GM19468 (cell line): ENCODE data around the gene NUP62CL.

ENCODE experiments used
- ATAC-seq: cut with Tn5 transposase; IDR thresholded peaks from one replicate; pipeline ENCODE4 v1.9.1; 2021; ENCODE audit warnings: mild to moderate bottlenecking, moderate library complexity, moderate number of reproducible peaks; ENCODE audit not compliant: unreplicated experiment; ENCODE audit errors: extremely low read depth

NUP62CL gene

DNA sequence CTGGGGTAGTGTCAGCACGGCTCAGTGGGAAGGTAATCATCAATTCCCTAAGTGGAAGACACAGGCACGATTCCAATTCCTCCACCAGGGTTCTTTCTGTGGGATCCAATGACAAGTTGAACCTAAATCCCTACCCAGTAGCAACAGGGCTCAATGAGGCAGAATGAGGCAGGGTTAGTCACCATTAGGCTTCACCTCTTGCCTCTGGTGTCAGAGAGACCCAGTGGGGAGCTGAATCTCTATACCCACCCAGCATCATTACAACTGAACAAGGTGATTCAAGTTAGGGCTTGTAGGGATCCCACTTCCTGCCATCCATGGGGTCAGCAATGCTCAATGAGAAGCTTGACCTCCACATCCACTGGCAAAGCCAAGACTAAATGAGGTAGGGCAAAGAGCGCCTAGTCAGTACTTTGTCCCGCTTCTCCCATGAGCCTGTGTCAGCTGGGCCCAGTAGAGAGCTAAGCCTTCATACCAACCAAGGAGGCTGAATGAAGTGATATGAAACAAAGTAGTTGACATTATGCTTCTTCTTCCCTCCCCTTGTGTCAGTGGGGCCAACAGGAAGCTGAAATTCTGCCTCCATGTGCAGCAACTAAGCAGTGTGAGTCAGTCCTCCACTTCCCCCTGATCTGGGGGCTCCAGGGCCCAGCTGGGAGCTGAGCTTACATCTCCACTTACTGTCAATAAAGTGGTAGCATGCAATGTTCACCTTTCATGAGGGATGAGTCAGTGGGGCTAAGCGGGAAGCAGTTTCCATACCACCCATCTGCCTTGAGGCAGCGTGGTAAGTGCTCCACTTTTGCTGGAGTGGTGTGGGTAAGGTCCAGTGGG lies 51.2 kb downstream of the NUP62CL start:
- no peak for ATAC-seq

DNA sequence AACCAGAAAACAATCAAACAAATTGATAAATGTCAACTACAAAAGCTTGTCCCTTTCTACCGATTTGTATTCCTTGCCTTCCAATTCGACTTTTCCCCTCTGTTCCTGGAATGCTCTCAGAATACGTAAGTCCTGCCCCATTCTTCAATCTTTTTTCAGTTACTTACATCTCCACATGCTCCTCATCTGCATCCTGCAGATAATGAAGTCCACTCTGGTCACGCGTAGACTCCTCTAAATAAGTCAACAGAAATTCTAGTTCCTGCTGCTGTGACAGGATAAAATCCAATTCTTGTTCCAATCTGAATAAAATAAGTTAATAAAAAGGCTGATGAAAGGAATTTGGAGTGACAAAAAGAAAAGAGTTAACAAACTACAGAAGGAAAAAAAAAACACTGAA lies 53.2 kb downstream of the NUP62CL start:
- no peak for ATAC-seq

DNA sequence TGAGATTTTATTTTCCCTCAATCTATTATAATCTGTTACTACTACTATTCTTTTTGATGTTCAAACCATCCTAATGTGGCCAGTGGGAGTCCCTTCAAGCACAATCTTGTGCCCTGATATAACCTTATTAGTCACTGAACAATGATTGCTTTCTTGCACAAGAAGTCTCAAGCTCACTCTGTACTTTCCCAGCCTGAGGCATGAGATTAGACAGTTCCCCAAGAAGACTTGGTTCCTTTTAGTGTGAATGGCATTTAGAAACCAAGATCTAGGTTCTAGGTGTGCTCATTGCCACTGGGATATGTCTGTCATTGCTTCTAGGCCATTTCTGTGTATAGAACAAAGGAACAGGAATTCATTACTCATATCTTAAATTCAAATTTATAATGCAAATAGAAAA lies 59.6 kb downstream of the NUP62CL start:
- ATAC-seq = no peak

DNA sequence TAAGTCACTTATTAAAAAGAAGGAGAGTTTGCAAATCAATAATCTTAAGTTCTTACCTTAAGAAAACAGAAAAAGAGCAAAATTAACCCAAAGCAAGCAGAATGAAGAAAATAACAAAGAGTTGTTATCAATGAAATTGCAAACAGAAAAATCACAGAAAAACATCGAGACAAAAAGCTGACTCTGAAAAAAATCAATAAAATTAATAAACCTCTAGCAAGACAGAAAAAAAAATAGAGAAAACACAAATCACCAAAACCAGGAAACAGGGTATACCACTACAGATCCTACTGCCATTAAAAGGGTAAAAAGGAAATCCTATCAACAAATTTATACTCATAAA lies 70.3 kb downstream of the NUP62CL start:
- ATAC-seq = no peak

DNA sequence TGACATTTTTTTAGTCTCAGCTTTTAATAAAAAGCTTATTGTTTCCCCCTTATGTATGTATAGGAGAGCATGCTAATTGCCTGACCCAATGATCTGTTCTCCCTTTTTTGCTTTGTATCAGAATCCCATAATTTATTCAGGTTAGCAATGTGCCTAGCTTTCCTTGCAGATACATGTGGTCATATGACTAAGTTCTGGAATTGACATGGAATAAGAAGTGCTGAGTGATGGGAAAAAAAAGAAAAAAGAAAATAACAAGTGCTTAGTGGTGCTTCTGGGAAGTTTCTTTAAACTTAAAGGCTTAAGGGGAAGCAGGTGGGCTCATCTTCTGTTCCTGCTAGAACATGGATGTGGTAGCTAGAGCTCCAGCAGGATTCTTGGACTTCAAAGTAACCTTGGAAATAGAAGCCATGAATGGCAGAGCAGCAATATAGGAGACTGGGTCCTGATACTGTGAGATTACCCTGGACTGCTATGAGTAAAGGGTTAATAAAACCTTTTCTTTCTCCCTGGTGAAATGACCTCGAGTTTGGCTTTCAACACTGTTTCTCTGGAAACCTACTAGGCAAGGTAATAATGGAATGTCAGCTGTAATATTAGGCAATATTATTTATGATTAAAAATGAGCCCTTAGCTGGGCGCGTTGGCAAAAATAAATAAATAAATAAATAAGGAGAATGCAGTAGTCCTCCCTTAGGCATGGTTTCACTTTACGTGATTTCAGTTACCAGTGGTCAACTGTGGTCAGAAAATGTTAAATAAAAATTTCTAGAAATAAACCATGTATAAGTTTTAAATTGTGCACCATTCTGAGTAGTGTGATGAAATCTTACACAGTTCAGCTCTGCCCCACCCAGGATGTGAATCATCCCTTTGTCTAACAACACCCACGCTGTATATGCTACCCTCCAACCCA lies 70.9 kb downstream of the NUP62CL start:
- no peak for ATAC-seq

DNA sequence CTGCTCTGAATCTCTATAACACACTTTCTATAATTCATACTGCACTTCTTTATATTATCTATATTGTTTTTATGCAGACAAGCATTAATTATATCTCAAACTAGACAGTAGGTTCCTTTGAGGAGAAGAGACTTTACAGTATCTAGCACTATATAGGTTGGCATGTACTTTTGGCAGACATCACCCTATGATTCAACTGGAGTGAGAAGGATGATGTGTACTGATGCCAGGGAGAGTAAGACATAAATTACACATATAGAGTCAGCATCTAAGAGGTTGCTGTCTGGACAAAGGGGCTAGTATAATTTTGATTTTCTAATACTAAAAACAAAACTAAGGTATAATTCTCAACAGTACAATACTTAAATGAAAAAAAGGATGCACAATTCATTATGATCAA lies 82.5 kb downstream of the NUP62CL start:
- no peak for ATAC-seq

DNA sequence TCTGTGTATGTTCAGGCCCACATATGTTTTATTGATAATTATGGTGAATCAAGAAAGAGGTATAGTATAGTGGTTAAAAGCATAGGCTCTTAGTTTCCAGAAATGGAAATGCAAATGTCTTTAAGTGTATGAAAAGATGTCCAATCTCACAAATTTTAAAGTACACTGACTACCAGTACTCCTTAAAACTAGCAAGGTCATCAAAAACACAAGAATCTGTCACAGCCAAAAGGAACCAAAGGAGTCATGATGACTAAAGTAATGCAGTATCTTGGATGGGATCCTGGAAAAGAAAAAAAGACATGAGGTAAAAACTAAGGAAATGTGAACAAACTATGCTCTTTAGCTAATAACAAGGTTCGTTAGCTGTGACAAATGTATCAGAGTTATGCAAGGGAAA lies 87.0 kb downstream of the NUP62CL start:
- no peak for ATAC-seq

DNA sequence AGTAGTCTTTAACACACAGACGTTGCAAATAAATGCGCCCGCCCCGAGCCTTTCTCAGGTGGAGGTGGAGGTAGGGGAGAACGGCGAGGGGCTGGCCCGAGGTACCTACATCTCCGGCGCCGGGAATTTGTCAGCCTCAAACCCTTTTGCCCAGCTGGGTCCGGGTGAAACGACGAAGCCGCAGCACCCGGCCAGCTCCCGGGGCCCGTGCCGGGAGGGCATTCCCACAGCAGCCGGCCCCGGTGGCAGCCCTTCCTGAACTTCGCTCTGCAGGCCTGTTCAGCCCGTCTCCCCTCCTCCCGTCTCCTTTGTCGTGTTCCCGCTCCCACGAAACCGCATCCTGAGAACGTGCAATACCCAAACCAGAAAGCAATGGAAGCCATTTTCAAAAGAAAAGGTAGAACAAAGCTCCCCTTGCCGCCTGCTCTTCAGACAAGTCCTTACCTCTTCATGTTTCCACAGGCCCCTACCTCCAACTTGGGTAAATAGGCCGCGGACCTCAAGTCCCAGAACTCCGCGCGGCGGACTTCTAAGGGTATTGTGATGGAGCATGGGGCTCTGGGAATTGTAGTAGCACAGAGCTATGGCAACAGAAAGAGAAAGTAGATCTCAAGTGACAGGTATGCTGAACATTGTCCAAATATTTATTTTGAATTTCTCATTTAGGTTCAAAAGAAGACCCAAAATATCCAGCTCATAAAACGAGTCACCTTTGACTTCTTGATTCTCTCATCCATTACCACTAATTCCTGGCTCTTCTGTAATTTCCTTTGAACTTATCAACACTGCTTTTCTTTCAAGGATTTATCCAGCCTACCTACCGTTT lies 87.7 kb downstream of the NUP62CL start, which contains the start of gene RBM41:
Gene RBM41 (minus strand): TSS at position 501 of the 826 bp plus-strand sequence. CDS start 49 bp downstream, at position 452.
- peak; percentile 99 for ATAC-seq

DNA sequence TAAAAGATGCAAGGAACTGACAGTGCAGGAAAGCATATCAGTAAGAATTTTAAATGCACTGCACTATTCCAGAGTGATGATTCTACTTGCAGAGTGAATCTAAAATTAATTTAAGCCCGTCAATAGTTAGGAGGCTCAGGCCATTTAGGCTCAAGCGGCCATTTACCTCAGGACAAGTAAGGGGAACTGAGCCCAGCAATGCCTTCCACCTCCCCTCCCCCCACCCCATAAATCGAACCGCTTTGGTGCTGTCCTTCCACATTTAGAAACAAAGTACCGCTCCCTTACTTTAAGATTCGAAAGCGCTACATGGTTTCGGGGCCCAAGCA lies 88.3 kb downstream of the NUP62CL start:
- ATAC-seq = no peak

DNA sequence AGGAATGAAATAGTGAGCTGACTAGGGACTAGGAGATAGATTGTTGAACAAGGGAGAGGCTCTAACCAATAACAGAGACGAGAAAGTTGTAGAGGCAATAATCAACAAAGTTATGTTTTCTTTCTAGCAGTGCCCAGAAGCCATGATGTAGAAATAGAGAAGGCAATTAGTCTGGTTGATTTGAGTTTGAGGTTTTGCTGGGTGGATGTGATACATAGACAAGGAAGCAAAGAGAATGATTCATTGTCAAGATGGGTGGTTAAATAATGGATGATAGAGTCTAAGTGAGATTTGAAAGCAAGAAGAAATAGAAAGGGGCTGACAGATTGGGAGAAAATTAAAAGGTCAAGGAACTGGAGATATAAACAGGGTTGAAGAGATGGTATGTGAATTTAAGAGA lies 98.8 kb downstream of the NUP62CL start:
- no peak for ATAC-seq

DNA sequence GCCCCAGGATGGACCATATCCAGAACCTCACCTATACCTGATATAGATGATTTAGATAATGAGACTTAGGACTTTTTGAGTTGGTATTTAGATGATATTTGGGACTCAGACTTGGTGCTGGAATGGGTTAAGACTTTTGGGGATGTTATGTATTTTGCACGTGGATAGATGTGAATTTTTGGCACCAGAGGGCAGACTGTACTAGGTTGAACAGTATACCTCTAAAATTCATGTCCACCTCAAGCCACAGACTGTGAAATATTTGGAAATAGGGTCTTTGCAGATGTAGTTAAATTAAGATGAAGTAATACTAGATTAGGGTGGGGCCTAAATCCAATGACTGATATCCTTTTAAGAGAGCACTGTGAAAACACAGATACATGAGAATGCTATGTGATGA lies 103.3 kb downstream of the NUP62CL start:
- ATAC-seq = no peak

DNA sequence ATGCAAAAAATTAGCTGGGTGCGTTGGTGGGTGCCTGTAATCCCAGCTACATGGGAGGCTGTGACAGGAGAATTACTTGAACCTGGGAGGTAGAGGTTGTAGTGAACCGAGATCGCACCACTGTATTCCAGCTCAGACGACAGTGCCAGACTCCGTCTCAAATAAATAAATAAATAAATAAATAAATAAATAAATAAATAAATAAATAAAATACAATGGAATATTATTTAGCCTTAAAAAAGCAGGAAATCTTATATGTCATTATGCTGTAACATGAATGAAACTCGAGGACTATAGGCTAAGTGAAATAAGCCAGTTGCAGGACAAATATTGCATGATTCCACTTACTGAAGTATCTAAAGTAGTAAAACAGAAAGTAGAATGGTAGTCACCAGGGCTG lies 130.1 kb downstream of the NUP62CL start:
- no peak for ATAC-seq
